Neuron (in vitro differentiated cells): ENCODE data around the gene LRFN2.

Experiments
- H2AFZ ChIP-seq: one replicate; pipeline ENCODE4 v1.6.1; 2013; ENCODE audit warnings: low read depth, mild to moderate bottlenecking, inconsistent platforms, low read length, moderate library complexity
- H3K27me3 ChIP-seq: one replicate; pipeline ENCODE4 v1.6.1; 2013; ENCODE audit warnings: low read length; ENCODE audit not compliant: insufficient read depth
- H3K36me3 ChIP-seq: one replicate; pipeline ENCODE4 v1.6.1; 2013; ENCODE audit warnings: low read length; ENCODE audit not compliant: insufficient read depth
- H3K4me1 ChIP-seq: one replicate; pipeline ENCODE4 v1.6.1; 2013; ENCODE audit warnings: low read length; ENCODE audit not compliant: insufficient read depth
- H3K4me3 ChIP-seq: 2 replicates; pipeline ENCODE4 v1.5.1; 2013; ENCODE audit warnings: mild to moderate bottlenecking, low read length, moderate library complexity
- H3K9me3 ChIP-seq: one replicate; pipeline ENCODE4 v1.6.1; 2013; ENCODE audit warnings: low read length

The LRFN2 gene

GRCh38 chr6:40535819-40536380 lies 51.3 kb downstream of the LRFN2 start:
- H3K27me3 ChIP-seq, result no peaks in the 10 kb centered on the region
- H3K4me3 ChIP-seq, result no peak overlapping the region
- H3K4me1 ChIP-seq, result no peaks in the 10 kb centered on the region
- no peaks in the 10 kb centered on the region for H3K36me3 ChIP-seq
- no peaks in the 10 kb centered on the region for H3K9me3 ChIP-seq
- H2AFZ ChIP-seq, result no peak overlapping the region

GRCh38 chr6:40535110-40535818 lies 51.9 kb downstream of the LRFN2 start:
- H3K4me1 ChIP-seq, result no peaks in the 10 kb centered on the region
- no peaks in the 10 kb centered on the region for H3K27me3 ChIP-seq
- H3K9me3 ChIP-seq, result no peaks in the 10 kb centered on the region
- no peak overlapping the region for H3K4me3 ChIP-seq
- no peak overlapping the region for H2AFZ ChIP-seq
- no peaks in the 10 kb centered on the region for H3K36me3 ChIP-seq

- no peaks in the 10 kb centered on the region for H3K27me3 ChIP-seq
- no peaks in the 10 kb centered on the region for H3K4me1 ChIP-seq
- H3K36me3 ChIP-seq, result no peaks in the 10 kb centered on the region
- no peak overlapping the region for H2AFZ ChIP-seq
- H3K4me3 ChIP-seq, result no peak overlapping the region
- no peaks in the 10 kb centered on the region for H3K9me3 ChIP-seq
Measured at GRCh38 chr6:40532349-40533000, 54.7 kb downstream of the LRFN2 start.

DNA sequence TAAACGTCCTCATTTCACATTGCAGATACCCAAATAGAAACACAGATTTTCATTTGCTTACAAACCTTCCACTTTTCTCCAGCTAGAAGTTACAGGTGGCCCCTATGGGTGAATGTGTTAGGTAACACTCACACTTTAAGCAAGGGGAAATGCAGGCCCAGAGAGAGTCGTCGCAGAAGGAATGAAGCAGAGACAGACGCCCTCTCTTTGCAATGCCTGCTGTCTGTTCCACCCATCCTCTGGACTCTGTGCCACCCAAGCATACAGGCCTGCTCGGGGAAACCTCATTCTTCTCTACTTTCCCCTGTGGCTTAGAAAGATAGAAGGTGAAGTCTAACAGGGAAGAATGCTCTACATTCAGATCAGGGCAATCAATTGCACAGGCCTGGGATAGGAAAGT lies 57.2 kb downstream of the LRFN2 start:
- Histone ChIP-seq H2AFZ (no peak overlapping the region), H3K4me1 (no peaks in the 10 kb centered on the region), H3K27me3 (no peaks in the 10 kb centered on the region), H3K4me3 (no peak overlapping the region), H3K36me3 (no peaks in the 10 kb centered on the region), H3K9me3 (no peaks in the 10 kb centered on the region)

DNA sequence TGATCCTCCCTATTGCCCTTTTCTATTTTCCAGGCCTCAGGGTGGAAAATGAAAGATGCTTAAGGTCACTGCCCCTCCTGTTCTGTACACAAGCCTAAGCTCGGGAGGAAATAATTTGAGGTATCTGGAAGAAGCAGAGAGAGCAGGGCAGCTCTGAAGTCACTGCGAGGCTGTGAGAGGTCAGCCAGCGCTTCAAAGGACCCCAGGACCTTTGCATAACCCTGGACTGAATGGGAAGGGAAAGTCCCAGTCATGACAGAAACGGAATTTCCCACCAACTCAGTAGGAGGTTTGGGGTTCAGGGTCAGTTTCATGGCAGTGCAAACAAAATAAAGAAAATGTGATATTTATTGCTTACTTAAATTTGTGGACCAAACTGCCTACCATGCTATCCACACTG lies 58.1 kb downstream of the LRFN2 start:
- Histone ChIP-seq H3K27me3 (no peaks in the 10 kb centered on the region), H3K4me1 (no peaks in the 10 kb centered on the region), H3K9me3 (no peaks in the 10 kb centered on the region), H2AFZ (no peak overlapping the region), H3K36me3 (no peaks in the 10 kb centered on the region), H3K4me3 (no peak overlapping the region)

- no peaks in the 10 kb centered on the region for H3K4me1 ChIP-seq
- no peak overlapping the region for H2AFZ ChIP-seq
- H3K27me3 ChIP-seq, result no peaks in the 10 kb centered on the region
- H3K36me3 ChIP-seq, result no peaks in the 10 kb centered on the region
- no peaks in the 10 kb centered on the region for H3K9me3 ChIP-seq
- H3K4me3 ChIP-seq, result no peak overlapping the region
Measured at GRCh38 chr6:40528051-40528450, 59.1 kb downstream of the LRFN2 start.

DNA sequence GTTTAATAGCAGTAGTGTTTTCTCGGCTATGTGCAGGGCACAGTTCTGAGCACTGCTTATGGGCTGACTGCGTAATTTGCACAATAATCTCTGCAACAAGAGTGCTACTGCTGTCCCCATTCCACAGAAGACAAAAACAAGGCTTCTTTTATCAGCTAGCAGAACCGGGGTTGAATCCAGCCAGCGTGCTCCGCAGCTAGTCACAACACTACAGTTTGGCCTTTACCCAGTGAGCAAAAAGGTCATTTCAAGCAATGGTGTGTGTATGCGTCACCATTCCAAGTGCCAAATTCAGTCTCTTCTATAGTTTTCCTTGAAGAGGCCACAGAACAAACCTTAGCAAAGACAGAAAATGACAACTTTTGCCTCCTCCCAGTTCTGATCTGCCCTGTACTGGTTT lies 61.1 kb downstream of the LRFN2 start:
- Histone ChIP-seq H2AFZ (no peak overlapping the region), H3K4me1 (no peaks in the 10 kb centered on the region), H3K9me3 (no peaks in the 10 kb centered on the region), H3K4me3 (no peak overlapping the region), H3K27me3 (no peaks in the 10 kb centered on the region), H3K36me3 (no peaks in the 10 kb centered on the region)

GRCh38 chr6:40524797-40525585 lies 62.2 kb downstream of the LRFN2 start:
- Histone ChIP-seq H3K9me3 (no peaks in the 10 kb centered on the region), H3K4me1 (no peaks in the 10 kb centered on the region), H3K4me3 (no peak overlapping the region), H3K36me3 (no peaks in the 10 kb centered on the region), H2AFZ (no peak overlapping the region), H3K27me3 (no peaks in the 10 kb centered on the region)

- no peaks in the 10 kb centered on the region for H3K36me3 ChIP-seq
- no peaks in the 10 kb centered on the region for H3K9me3 ChIP-seq
- H3K4me1 ChIP-seq, result no peaks in the 10 kb centered on the region
- H2AFZ ChIP-seq, result no peak overlapping the region
- H3K4me3 ChIP-seq, result no peak overlapping the region
- no peaks in the 10 kb centered on the region for H3K27me3 ChIP-seq
Measured at GRCh38 chr6:40523505-40524172, 63.5 kb downstream of the LRFN2 start.

GRCh38 chr6:40521496-40521895 lies 65.7 kb downstream of the LRFN2 start:
- no peaks in the 10 kb centered on the region for H3K4me1 ChIP-seq
- no peaks in the 10 kb centered on the region for H3K9me3 ChIP-seq
- no peaks in the 10 kb centered on the region for H3K27me3 ChIP-seq

GRCh38 chr6:40520678-40521077 lies 66.5 kb downstream of the LRFN2 start:
- no peak overlapping the region for H2AFZ ChIP-seq
- no peak overlapping the region for H3K4me3 ChIP-seq
- H3K27me3 ChIP-seq, result no peaks in the 10 kb centered on the region
- H3K36me3 ChIP-seq, result no peaks in the 10 kb centered on the region
- no peaks in the 10 kb centered on the region for H3K9me3 ChIP-seq
- H3K4me1 ChIP-seq, result no peaks in the 10 kb centered on the region

More at GRCh38 chr6:40521496-40521895, 65.7 kb downstream of the LRFN2 start:
- Histone ChIP-seq H2AFZ (no peak overlapping the region), H3K36me3 (no peaks in the 10 kb centered on the region), H3K4me3 (no peak overlapping the region)

DNA sequence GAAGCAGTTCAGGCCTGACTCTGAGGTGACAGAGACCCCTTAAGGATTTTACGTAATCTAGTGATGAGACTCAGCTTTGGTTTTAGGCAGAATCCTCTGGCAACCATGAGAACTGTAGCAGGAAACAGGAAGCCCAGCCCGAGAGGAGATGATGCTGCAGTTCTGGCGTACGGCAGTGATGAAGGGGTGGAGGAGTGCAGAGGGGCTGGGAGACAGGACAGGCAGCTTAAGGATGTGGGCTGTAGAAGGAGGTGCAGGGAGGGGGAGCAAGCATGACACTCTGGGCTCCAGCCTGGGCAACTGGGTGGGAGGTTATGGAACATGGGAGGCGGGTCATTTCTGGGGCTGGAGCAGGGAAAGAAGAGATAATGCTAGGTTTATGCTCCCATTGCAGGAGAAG lies 67.1 kb downstream of the LRFN2 start:
- H3K36me3 ChIP-seq, result no peaks in the 10 kb centered on the region
- H3K9me3 ChIP-seq, result no peaks in the 10 kb centered on the region
- H3K4me3 ChIP-seq, result no peak overlapping the region
- no peak overlapping the region for H2AFZ ChIP-seq
- H3K4me1 ChIP-seq, result no peaks in the 10 kb centered on the region
- no peaks in the 10 kb centered on the region for H3K27me3 ChIP-seq

GRCh38 chr6:40517654-40518053 lies 69.5 kb downstream of the LRFN2 start:
- Histone ChIP-seq H3K27me3 (no peaks in the 10 kb centered on the region), H3K4me1 (no peaks in the 10 kb centered on the region), H3K36me3 (no peaks in the 10 kb centered on the region), H3K9me3 (no peaks in the 10 kb centered on the region), H2AFZ (no peak overlapping the region), H3K4me3 (no peak overlapping the region)
